Measurements from ENCODE around the gene MEST. TPM values are rescaled to one million over a fixed set of nuclear protein-coding genes. Genes with fewer than 3 reads are reported as not detected.

The MEST gene
- total RNA-seq, 1 donor = 606 TPM

- H3K4me3 ChIP-seq (ENCODE audit: low read depth, low read length) = no peak overlapping the region
- no peak for DNase-seq (ENCODE audit: low read depth)
- TF ChIP-seq CTCF (IDR thresholded peaks at IDR 0.05; ENCODE audit: insufficient read depth, low read depth, low read length) = no peak
Measured at GRCh38 chr7:130454959-130455358, 36.9 kb upstream of the MEST start.

- TF ChIP-seq CTCF (IDR thresholded peaks at IDR 0.05; ENCODE audit: insufficient read depth, low read depth, low read length) = no peak
- no peak for DNase-seq (ENCODE audit: low read depth)
- no peak overlapping the region for H3K4me3 ChIP-seq (ENCODE audit: low read depth, low read length)
Measured at GRCh38 chr7:130458257-130458656, 33.6 kb upstream of the MEST start.

- no peak overlapping the region for H3K4me3 ChIP-seq (ENCODE audit: low read depth, low read length)
- peak; percentile 55 for DNase-seq (ENCODE audit: low read depth)
- TF ChIP-seq CTCF (IDR thresholded peaks at IDR 0.05; ENCODE audit: insufficient read depth, low read depth, low read length) = no peak
Measured at GRCh38 chr7:130461272-130461671, 30.6 kb upstream of the MEST start.

GRCh38 chr7:130463553-130464434 is 28.1 kb upstream of the MEST start:
- H3K4me3 ChIP-seq (ENCODE audit: low read depth, low read length) = no peak overlapping the region
- TF ChIP-seq CTCF (IDR thresholded peaks at IDR 0.05; ENCODE audit: insufficient read depth, low read depth, low read length) = no peak

GRCh38 chr7:130468612-130469011 is 23.3 kb upstream of the MEST start:
- no peak for TF ChIP-seq CTCF (IDR thresholded peaks at IDR 0.05; ENCODE audit: insufficient read depth, low read depth, low read length)
- no peak overlapping the region for H3K4me3 ChIP-seq (ENCODE audit: low read depth, low read length)
- DNase-seq (ENCODE audit: low read depth) = no peak

More at GRCh38 chr7:130463553-130464434, 28.1 kb upstream of the MEST start:
- DNase-seq (ENCODE audit: low read depth) = peak; percentile 19

GRCh38 chr7:130471974-130472373 is 19.9 kb upstream of the MEST start:
- DNase-seq (ENCODE audit: low read depth) = no peak

More at GRCh38 chr7:130471974-130472373, 19.9 kb upstream of the MEST start:
- no peak overlapping the region for H3K4me3 ChIP-seq (ENCODE audit: low read depth, low read length)
- no peak for TF ChIP-seq CTCF (IDR thresholded peaks at IDR 0.05; ENCODE audit: insufficient read depth, low read depth, low read length)
